ENCODE data around the gene HSPA4L. TPM values are rescaled to one million over a fixed set of nuclear protein-coding genes. Genes with fewer than 3 reads are reported as not detected.

The HSPA4L gene
- total and polyA plus RNA-seq, 2 donors (not counting 3 experiments of a cell fraction or from before 2014, with no cell fraction given), result 1.3 to 12.4 TPM

DNA sequence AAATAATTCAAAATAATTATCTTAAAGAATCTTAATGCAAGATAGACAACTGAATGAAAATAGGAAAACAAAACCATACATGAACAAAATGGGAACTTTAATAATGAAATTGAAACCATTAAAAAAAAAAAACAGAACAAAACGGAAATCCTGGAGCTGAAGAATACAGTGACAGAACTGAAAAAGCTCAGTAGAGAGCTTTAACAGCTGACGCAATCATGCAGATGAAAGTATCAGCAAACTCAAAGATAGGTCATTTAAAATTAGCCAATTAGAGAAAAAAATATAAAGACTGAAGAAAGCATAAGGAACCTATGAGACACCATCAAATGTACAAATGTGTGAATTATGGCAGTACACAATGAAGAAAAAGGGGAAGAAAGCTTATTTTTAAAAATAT lies 33.2 kb upstream of the HSPA4L start:
- Histone ChIP-seq H3K9me3 (replicated peaks; ENCODE audit: control insufficient read depth, insufficient read depth, low read length) (no peaks in the 10 kb centered on the region), H2AFZ (ENCODE audit: low read depth, low read length) (no peak overlapping the region), H4K20me1 (replicated peaks; ENCODE audit: control insufficient read depth, extremely low read depth, insufficient read depth, low read length) (no peaks in the 10 kb centered on the region), H3K36me3 (ENCODE audit: control insufficient read depth in 2 of 2, extremely low read depth in 1 of 2, insufficient read depth in 2 of 2, low read length in 2 of 2) (no peaks in the 10 kb centered on the region), H3K27me3 (ENCODE audit: control insufficient read depth in 2 of 2, insufficient read depth in 2 of 2, low read length in 2 of 2) (peaks cover 2 to 5% of the 10 kb centered on the region in 2 experiments), H3K79me2 (ENCODE audit: control insufficient read depth, insufficient read depth, low read length) (no peaks in the 10 kb centered on the region), H3K9ac (replicated peaks; ENCODE audit: extremely low read depth, insufficient read depth, low read length) (no peak overlapping the region), H3K4me1 (ENCODE audit: control insufficient read depth, extremely low read depth, insufficient read depth, low read length) (no peaks in the 10 kb centered on the region), H3K9me1 (replicated peaks; ENCODE audit: control insufficient read depth, extremely low read depth, insufficient read depth, low read length) (no peaks in the 10 kb centered on the region), H3K27ac (ENCODE audit: insufficient read depth, low read depth, low read length) (no peak overlapping the region), H3K4me3 (replicated peaks in 1 of 3; ENCODE audit: insufficient read depth in 1 of 3, low read depth in 1 of 3, low read length in 3 of 3) (no peak overlapping the region), H3K4me2 (ENCODE audit: insufficient read depth, low read length) (no peak overlapping the region)
- ChIA-PET CTCF (no interaction called here), POLR2A (no interaction called here)
- BruUV-seq (replicated peaks), result no TSS peak
- DNase-seq (ENCODE audit: low read depth, low spot score), result no peak
- TF ChIP-seq JUN (IDR thresholded peaks at IDR 0.05; ENCODE audit: borderline replicate concordance, insufficient read depth, insufficient read length, low read depth) (no peak), FOS (IDR thresholded peaks at IDR 0.05; ENCODE audit: borderline replicate concordance, insufficient read depth, low read length) (no peak), GATA2 (IDR thresholded peaks at IDR 0.05; ENCODE audit: insufficient read depth, insufficient read length, low read depth, low read length) (no peak), POLR2A (IDR thresholded peaks at IDR 0.05; ENCODE audit: low read depth, low read length) (no peak), POLR2AphosphoS5 (IDR thresholded peaks at IDR 0.05; ENCODE audit: insufficient read depth, low read depth, low read length) (no peak), EZH2 (IDR thresholded peaks at IDR 0.05; ENCODE audit: borderline replicate concordance, low read depth, low read length, severe bottlenecking) (no peak), MYC (IDR thresholded peaks at IDR 0.05; ENCODE audit: low read depth, low read length) (no peak), MAX (IDR thresholded peaks at IDR 0.05; ENCODE audit: insufficient read depth, insufficient read length) (no peak)
- TF ChIP-seq, protein P1, sequence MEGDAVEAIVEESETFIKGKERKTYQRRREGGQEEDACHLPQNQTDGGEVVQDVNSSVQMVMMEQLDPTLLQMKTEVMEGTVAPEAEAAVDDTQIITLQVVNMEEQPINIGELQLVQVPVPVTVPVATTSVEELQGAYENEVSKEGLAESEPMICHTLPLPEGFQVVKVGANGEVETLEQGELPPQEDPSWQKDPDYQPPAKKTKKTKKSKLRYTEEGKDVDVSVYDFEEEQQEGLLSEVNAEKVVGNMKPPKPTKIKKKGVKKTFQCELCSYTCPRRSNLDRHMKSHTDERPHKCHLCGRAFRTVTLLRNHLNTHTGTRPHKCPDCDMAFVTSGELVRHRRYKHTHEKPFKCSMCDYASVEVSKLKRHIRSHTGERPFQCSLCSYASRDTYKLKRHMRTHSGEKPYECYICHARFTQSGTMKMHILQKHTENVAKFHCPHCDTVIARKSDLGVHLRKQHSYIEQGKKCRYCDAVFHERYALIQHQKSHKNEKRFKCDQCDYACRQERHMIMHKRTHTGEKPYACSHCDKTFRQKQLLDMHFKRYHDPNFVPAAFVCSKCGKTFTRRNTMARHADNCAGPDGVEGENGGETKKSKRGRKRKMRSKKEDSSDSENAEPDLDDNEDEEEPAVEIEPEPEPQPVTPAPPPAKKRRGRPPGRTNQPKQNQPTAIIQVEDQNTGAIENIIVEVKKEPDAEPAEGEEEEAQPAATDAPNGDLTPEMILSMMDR (IDR thresholded peaks at IDR 0.05; ENCODE audit: extremely low read depth in 1 of 2, insufficient read depth in 1 of 2, low read depth in 1 of 2, low read length in 2 of 2), result no peak
- FAIRE-seq, result no peak
- dilution Hi-C loops (cut with MboI; ENCODE audit: extremely low pct_ligation_motif_present, low sequenced_read_pairs), result no loop called here
- intact Hi-C loops (cut with micrococcal nuclease), result no loop called here

All from endothelial cell of umbilical vein (primary cell).